SU-DHL-6 (cell line): ENCODE data around the gene TMEM52B.

Source experiments
- H2AFZ ChIP-seq: fragments of 200-600 bp; sonication (generic); 2 replicates; pipeline ENCODE4 v1.6.1; 2014; ENCODE audit warnings: low read depth, mild to moderate bottlenecking, moderate library complexity, mixed read lengths, antibody characterized with exemption, low read length; ENCODE audit not compliant: severe bottlenecking
- H3F3A ChIP-seq: fragments of 200-600 bp; shearing (Covaris generic); 2 replicates; pipeline ENCODE4 v1.6.0; 2016; ENCODE audit warnings: antibody characterized with exemption, mild to moderate bottlenecking; ENCODE audit not compliant: insufficient read depth
- H3K27ac ChIP-seq: fragments of 200-600 bp; sonication (generic); 2 replicates; pipeline ENCODE4 v1.5.1; 2016; ENCODE audit warnings: low read depth, mild to moderate bottlenecking, low read length, moderate library complexity, mixed read lengths
- H3K27me3 ChIP-seq: fragments of 200-600 bp; sonication (generic), shearing (Covaris generic); 2 replicates; pipeline ENCODE4 v1.6.0; 2014; ENCODE audit warnings: mild to moderate bottlenecking, low read length
- H3K36me3 ChIP-seq: fragments of 200-600 bp; sonication (generic); 2 replicates; pipeline ENCODE4 v1.6.1; 2014; ENCODE audit warnings: mild to moderate bottlenecking, low read length, mixed read lengths
- H3K4me2 ChIP-seq: fragments of 300-600, 200-600 bp; shearing (Covaris generic), sonication (generic); 2 replicates; pipeline ENCODE4 v1.6.0; 2014; ENCODE audit warnings: low read length, low read depth, mild to moderate bottlenecking; ENCODE audit not compliant: poor library complexity, severe bottlenecking
- H3K4me3 ChIP-seq: fragments of 200-600 bp; sonication (generic); 2 replicates; pipeline ENCODE4 v1.5.1; 2014; ENCODE audit warnings: antibody characterized with exemption, low read length, mild to moderate bottlenecking, mixed read lengths; ENCODE audit not compliant: insufficient read depth, poor library complexity, severe bottlenecking
- H3K79me2 ChIP-seq: fragments of 200-600 bp; sonication (generic); 2 replicates; pipeline ENCODE4 v1.6.1; 2014; ENCODE audit warnings: mild to moderate bottlenecking, low read length, moderate library complexity; ENCODE audit not compliant: insufficient read depth
- H3K9ac ChIP-seq: fragments of 200-600 bp; sonication (generic); 2 replicates; pipeline ENCODE4 v1.7.0; 2014; ENCODE audit warnings: mild to moderate bottlenecking, low read length
- H3K9me2 ChIP-seq: fragments of 200-600 bp; sonication (generic); replicated peaks from 2 replicates; pipeline ENCODE4 v1.6.1; 2014; ENCODE audit warnings: low read length; ENCODE audit not compliant: insufficient read depth
- H3K9me3 ChIP-seq: fragments of 200-600 bp; sonication (generic); 2 replicates; pipeline ENCODE4 v1.6.1; 2014; ENCODE audit warnings: low read length, mixed read lengths; ENCODE audit not compliant: insufficient read depth
- H4K20me1 ChIP-seq: fragments of 200-600 bp; sonication (generic); 2 replicates; pipeline ENCODE4 v1.6.1; 2014; ENCODE audit warnings: low read depth, mild to moderate bottlenecking, antibody characterized with exemption, low read length, moderate library complexity, mixed read lengths
- EZH2phosphoT487 ChIP-seq: fragments of 200-600 bp; sonication (generic), shearing (Covaris generic); conservative IDR thresholded peaks from 2 replicates; pipeline ENCODE4 v1.6.1; 2018; ENCODE audit warnings: mild to moderate bottlenecking, antibody characterized with exemption, low read length, moderate library complexity, mixed read lengths
- TF ChIP-seq, protein P1 (sequence below): fragments of 200-600 bp; sonication (generic); IDR thresholded peaks from one replicate; pipeline ENCODE4 v1.5.1; 2017; ENCODE audit warnings: antibody characterized with exemption, mild to moderate bottlenecking, low read length, moderate library complexity; ENCODE audit not compliant: insufficient read depth, poor library complexity, severe bottlenecking

Gene TMEM52B

GRCh38 chr12:10241290-10241689 lies 62.5 kb downstream of the TMEM52B start:
- Histone ChIP-seq H2AFZ (no peak overlapping the region), H3K4me3 (no peak overlapping the region), H3F3A (no peaks in the 10 kb centered on the region), H3K27me3 (no peaks in the 10 kb centered on the region), H3K36me3 (no peaks in the 10 kb centered on the region), H3K9me3 (no peaks in the 10 kb centered on the region), H3K27ac (no peak overlapping the region), H3K9me2 (no peaks in the 10 kb centered on the region), H4K20me1 (no peaks in the 10 kb centered on the region), H3K9ac (no peak overlapping the region), H3K79me2 (no peaks in the 10 kb centered on the region), H3K4me2 (no peak overlapping the region)
- TF ChIP-seq EZH2phosphoT487 = no peak
- TF ChIP-seq, protein P1, sequence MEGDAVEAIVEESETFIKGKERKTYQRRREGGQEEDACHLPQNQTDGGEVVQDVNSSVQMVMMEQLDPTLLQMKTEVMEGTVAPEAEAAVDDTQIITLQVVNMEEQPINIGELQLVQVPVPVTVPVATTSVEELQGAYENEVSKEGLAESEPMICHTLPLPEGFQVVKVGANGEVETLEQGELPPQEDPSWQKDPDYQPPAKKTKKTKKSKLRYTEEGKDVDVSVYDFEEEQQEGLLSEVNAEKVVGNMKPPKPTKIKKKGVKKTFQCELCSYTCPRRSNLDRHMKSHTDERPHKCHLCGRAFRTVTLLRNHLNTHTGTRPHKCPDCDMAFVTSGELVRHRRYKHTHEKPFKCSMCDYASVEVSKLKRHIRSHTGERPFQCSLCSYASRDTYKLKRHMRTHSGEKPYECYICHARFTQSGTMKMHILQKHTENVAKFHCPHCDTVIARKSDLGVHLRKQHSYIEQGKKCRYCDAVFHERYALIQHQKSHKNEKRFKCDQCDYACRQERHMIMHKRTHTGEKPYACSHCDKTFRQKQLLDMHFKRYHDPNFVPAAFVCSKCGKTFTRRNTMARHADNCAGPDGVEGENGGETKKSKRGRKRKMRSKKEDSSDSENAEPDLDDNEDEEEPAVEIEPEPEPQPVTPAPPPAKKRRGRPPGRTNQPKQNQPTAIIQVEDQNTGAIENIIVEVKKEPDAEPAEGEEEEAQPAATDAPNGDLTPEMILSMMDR = no peak
